NCI-H774 (cell line): ENCODE data around the gene GTPBP4.

Experiments
- DNase-seq: peaks from one replicate; lab custom pipeline; 2025; lab: John Stamatoyannopoulos, UW

Gene GTPBP4

DNA sequence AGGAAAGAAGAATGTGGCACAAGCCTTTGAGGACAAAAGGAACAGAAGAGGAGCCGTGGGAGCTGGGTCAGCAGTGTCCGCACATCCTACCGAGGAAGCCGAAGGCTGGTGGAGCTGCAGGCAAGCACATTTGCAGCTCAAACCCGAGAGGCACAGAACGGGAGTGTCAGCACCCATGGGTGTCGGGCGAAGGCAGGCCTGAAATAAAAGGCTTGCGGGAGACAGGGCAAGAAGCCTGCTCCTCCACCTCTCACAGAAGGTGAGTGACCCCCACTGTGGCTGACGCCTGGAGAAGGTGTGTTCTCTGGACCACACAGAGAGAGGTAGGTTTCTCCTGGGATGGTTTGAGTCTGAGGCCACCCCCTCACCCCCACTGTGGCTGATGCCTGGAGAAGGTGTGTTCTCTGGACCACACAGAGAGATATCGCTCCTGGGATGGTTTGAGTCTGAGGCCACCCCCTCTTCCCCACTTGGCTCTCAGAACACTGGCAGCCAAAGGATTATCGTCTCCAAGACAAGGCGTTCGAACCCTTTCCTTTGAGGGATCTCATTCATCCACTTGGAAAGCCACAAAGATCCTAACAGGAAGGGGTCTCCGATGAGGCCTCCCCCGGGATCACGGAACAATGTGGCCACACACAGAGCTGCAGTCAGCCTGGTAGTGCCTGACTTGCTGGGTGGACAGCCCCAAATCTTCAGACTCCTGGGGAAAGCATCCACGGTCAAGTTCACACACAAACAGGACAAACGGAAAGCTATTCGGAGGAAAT is 21.6 kb upstream of the GTPBP4 start:
- DNase-seq = no peak

GRCh38 chr10:968546-969199 is 19.6 kb upstream of the GTPBP4 start:
- DNase-seq = no peak

- DNase-seq = peak; percentile 16
These were observed 18.6 kb upstream of the GTPBP4 start for GRCh38 chr10:969473-970150.

GRCh38 chr10:970311-971149 is 17.7 kb upstream of the GTPBP4 start:
- peak; percentile 91 for DNase-seq

DNA sequence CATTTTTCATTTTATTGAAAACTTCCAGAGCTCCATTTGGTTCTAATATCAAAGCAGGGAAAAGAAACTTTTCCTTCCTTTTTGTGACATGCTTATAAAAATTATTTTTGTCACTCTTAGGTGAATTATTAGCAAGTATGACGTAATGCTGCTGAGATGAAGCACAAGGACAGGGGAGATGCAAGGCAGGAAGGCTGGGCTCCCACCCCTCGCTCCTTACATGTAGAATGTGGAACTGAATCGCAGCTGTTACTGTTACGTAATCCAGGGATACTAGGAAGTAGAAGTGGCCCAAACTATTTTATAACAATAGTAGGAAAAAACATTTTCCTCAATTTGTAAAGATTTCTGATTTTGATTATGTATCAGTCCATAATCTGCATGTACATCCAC is 17.1 kb upstream of the GTPBP4 start:
- peak; percentile 40 for DNase-seq

GRCh38 chr10:971613-972012 is 16.6 kb upstream of the GTPBP4 start:
- no peak for DNase-seq

GRCh38 chr10:972763-973162 is 15.5 kb upstream of the GTPBP4 start:
- DNase-seq = no peak

GRCh38 chr10:974038-974784 is 14.0 kb upstream of the GTPBP4 start:
- DNase-seq = peak; percentile 93

- no peak for DNase-seq
These were observed 13.5 kb upstream of the GTPBP4 start for GRCh38 chr10:974785-975074.

DNA sequence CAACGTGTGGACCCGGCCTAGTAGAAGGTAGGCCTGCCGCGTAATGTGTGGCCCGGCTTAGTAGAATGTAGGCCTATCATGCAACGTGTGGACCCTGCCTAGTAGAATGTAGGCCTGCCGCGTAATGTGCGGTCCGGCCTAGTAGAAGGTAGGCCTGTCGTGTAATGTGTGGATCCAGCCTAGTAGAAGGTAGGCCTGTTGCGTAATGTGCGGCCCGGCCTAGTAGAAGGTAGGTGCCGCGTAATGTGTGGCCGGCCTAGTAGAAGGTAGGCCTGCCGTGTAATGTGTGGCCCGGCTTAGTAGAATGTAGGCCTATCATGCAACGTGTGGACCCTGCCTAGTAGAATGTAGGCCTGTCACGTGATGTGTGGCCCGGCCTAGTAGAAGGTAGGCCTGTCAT is 11.9 kb upstream of the GTPBP4 start:
- no peak for DNase-seq

DNA sequence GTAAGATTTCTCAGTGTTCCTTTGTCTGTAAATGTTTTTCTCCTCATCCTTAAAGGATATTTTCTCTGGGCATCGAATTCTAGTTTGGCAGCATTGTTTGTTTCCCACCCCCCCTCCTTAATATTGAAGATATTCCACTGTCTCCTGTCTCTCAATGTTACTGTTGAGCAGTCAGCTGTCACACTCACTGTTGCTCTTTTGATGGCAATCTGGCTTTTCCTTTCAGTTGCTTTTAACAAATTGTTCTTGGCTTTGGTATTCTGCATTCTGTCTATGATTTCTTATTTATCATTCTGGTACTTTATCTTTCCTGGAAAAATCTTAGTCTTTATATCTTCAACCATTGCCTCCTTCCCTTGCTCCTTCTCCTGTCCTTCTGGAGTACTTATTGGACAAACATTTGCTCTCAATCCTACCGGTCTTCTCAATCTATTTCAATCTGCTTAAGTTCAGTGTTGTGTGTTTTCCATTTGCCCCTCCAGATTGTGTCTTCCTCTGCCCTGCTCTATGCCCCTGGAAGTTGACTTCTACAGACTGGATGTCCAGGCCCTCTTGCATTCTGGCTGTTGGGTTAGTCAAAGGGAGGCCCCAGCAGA is 9.3 kb upstream of the GTPBP4 start:
- DNase-seq = no peak

GRCh38 chr10:980468-981093 is 7.7 kb upstream of the GTPBP4 start:
- DNase-seq = no peak

DNA sequence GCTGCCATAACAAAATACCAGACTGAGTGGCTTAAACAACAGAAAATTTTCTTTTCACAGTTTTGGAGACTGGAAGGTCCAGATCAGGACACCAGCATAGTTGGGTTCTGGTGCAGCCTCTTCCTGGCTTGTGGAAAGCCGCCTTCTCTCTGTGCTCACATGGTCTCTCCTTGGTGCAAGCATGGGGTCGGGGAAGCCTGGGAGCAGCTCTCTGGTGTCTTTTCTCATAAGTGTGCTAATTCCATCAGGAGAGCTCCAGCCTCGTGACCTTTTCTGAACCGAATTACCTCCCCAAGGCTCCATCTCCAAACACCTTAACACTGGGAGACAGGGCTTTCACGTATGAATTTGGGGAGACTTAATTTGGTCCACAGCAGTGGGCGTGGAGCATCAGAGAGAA is 4.8 kb upstream of the GTPBP4 start:
- DNase-seq = no peak

DNA sequence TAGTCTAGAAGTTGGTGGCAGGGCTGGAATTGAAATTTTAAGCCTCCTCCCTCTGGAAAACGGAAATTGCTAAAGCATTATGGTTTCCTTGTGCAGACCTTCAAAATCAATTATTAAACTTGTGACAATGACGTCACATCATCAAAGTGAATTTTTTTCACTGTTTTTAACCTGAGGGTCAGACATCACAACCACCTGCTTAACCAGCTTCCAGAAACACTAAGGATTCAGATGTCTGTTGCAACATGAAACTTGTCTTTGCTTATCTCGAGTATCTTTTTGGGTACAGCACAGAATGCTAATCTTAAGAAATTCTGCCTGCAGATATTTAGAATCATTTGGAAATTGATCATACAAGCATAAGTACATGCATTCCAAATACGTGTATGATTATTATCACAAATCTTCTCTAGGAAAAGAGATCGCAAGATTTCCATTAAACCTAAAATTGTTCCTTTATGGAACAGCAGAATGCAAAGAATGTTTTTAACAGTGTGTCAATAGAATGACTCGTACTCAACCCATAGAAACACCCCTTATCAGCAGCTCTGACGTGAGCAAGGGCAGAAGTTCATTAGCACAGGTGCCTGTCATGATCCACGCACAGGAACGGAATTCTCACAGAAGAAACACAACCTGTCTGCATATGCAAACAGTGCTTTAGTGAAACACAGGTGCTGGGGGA is 4.1 kb upstream of the GTPBP4 start:
- DNase-seq = peak; percentile 37

GRCh38 chr10:985361-985760 is 2.9 kb upstream of the GTPBP4 start:
- no peak for DNase-seq

GRCh38 chr10:986137-986825 is 2.0 kb upstream of the GTPBP4 start:
- peak; percentile 85 for DNase-seq

- no peak for DNase-seq
These were observed 1.2 kb upstream of the GTPBP4 start for GRCh38 chr10:986881-987619.

GRCh38 chr10:987620-987869 is 689 bp upstream of the GTPBP4 start:
- DNase-seq = no peak
